GM19455 (cell line): Measurements from ENCODE around the gene OR2T2.
"Not testable (repeated sequence)": the region's sequence is repeated elsewhere in the genome, so short reads cannot be mapped to it uniquely, and the experiment has no call there.

ENCODE experiments used
- ATAC-seq: cut with Tn5 transposase; IDR thresholded peaks from one replicate; pipeline ENCODE4 v1.9.1; 2021; ENCODE audit not compliant: unreplicated experiment

OR2T2 gene

DNA sequence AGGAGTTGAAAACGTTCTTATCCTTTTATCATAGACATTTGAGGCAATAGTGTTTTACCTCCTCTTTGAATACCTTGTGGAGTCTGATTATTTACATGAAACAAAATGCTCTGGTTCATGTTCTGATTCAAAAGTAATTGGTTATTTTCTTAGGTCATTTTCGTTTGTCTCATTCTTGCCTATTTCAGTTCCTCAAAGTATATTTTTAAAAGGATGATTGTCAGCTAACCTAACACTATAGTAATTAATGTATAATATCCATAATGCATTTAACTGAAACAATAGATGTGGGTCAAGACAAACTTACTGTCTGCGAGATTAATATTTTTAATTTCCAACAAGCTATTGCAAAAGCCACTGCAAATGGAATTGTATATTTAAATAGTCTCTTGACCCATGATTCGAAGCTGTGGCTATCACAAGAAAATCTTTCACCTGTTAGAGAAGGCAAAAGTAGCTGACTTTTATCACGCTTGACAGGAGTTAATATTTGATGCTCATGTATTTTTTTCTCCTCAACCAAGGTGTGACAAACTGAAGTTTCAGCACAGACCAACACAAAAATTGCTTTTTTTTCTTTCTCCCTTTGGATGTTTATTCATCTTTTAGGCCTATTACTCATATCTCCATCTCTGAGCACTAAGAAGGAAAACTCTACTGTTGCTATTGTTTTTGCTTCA is 5.2 kb downstream of the OR2T2 start:
- ATAC-seq: peak; percentile 66

DNA sequence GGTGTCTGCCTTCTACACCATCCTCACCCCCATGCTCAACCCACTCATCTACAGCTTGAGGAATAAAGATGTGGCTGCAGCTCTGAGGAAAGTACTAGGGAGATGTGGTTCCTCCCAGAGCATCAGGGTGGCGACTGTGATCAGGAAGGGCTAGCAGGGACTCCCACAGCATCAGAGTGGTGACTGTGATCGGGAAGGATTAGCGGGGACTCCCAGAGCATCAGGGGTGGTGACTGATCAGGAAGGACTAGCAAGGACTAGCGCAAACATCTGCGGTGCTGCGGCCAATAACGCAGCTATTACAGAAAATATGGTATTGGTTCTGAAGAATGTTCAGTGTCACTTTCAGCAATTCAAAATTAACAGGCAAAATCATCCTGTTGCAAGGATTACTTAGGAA is 8.2 kb downstream of the OR2T2 start:
- not testable (repeated sequence) for ATAC-seq

- ATAC-seq: not testable (repeated sequence)
Measured at GRCh38 chr1:248455045-248455444, 9.6 kb downstream of the OR2T2 start.

DNA sequence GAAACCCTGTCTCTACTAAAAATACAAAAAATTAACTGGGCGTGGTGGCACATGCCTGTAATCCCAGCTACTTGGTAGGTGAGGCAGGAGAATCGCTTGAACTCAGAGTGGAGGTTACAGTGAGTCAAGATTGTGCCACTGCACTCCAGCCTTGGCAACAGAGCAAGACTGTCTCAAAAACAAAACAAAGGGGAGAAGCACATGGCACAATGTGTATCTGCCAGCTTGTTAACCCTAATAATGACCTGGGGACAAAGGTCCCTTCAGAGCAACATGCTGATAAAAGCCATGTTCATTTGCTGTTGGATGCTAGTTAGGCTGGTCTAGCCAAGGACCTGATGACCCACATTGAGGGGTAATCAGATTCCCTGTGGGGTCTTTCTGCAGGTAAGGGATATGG is 11.2 kb downstream of the OR2T2 start:
- not testable (repeated sequence) for ATAC-seq

DNA sequence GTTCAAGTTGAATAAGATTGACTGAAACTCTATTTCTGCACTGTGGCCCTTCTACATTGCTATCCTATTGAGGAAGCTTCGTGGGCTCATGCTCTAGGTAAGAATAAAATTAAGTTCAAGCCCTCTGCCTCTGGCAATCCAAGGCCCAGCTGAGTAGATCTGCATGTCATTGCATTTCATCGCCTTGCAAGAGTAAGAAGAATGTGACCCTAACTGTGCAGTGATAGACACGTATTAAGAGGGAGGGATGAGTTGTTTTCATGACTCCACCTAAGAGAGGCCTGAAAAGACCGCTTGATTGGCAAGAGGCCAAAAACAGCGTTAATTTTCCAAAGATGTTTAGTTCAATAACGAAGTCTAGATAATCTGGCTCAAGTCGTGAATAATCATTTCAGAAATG is 13.7 kb downstream of the OR2T2 start:
- not testable (repeated sequence) for ATAC-seq

GRCh38 chr1:248471154-248471553 is 25.7 kb downstream of the OR2T2 start:
- no peak for ATAC-seq

DNA sequence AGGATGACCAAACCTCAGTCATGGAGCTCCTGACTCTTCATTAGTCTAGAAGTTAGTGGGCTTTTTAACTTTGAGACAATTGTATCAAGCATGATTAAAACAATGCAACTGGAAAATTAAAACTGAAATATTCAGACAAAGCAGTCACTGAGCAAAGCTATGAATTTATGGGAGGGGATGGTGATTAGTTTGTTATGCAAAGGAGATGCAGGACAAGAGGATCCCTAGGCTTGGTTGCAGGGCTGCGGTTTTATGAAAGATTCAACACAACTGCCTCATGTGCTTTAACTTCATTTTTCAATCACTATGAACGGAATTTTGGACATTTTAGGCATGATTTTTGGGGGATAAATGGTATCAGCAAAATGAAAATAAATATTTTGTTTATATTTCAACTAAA is 26.7 kb downstream of the OR2T2 start:
- ATAC-seq: not testable (repeated sequence)

- not testable (repeated sequence) for ATAC-seq
Measured at GRCh38 chr1:248473051-248473450, 27.6 kb downstream of the OR2T2 start, which contains the start of gene OR2T3. Gene OR2T3 (plus strand): TSS chr1:248473351. CDS start chr1:248473351, 0 bp downstream.

DNA sequence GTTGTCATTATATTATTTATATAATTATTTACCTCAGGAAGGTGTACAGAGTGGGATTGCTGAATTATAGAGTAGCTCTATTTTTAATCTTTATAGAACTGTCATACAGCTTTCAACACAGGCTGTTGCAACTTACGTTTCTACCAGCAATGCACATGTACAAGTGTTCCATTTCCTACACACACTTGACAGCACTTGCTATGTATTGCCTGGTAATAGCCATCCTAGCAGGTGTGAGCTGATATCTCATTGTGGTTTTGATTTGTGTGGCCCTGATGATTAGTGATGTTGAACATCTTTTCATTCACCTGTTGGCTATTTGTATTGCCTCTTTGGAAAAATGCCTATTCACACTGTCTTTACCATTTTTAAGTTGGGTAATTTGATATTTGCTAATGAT is 30.2 kb downstream of the OR2T2 start:
- peak; percentile 76 for ATAC-seq

- peak; percentile 65 for ATAC-seq
Measured at GRCh38 chr1:248481686-248482579, 36.5 kb downstream of the OR2T2 start.

- not testable (repeated sequence) for ATAC-seq
Measured at GRCh38 chr1:248488289-248488688, 42.9 kb downstream of the OR2T2 start, which contains the start of gene OR2T5. Gene OR2T5 (plus strand): TSS chr1:248488589. CDS start chr1:248488589, 0 bp downstream.

GRCh38 chr1:248496661-248497060 is 51.2 kb downstream of the OR2T2 start:
- not testable (repeated sequence) for ATAC-seq

- not testable (repeated sequence) for ATAC-seq
Measured at GRCh38 chr1:248500305-248501035, 55.0 kb downstream of the OR2T2 start.
